HFFc6 (cell line): ENCODE measurements around the gene STRN4. TPM values are rescaled to one million over a fixed set of nuclear protein-coding genes. Genes with fewer than 3 reads are reported as not detected.

Experiments used
- DNase-seq: peaks from one replicate; pipeline ENCODE4 v3.0.0-alpha.2; 2018
- H3K27ac Mint-ChIP-seq: 2 replicates; pipeline ENCODE4 v1.8.0; 2020; ENCODE audit warnings: mild to moderate bottlenecking, mixed read lengths
- H3K27me3 Mint-ChIP-seq: 2 replicates; pipeline ENCODE4 v1.8.0; 2021; ENCODE audit warnings: mild to moderate bottlenecking, moderate library complexity, mixed read lengths; ENCODE audit not compliant: insufficient read depth
- H3K36me3 Mint-ChIP-seq: 2 replicates; pipeline ENCODE4 v1.8.0; 2021; ENCODE audit warnings: low read depth, mixed read lengths
- H3K4me1 Mint-ChIP-seq: 2 replicates; pipeline ENCODE4 v1.8.0; 2020; ENCODE audit warnings: low read depth, mixed read lengths
- H3K4me3 Mint-ChIP-seq: 2 replicates; pipeline ENCODE4 v1.8.0; 2020; ENCODE audit warnings: mild to moderate bottlenecking, moderate library complexity, mixed read lengths
- H3K9me3 Mint-ChIP-seq: 2 replicates; pipeline ENCODE4 v1.8.0; 2020; ENCODE audit warnings: mild to moderate bottlenecking, mixed read lengths
- CTCF ChIP-seq: fragments of 200-600 bp; sonication (generic); IDR thresholded peaks from 2 replicates; pipeline ENCODE4 v1.5.0; 2021; ENCODE audit warnings: antibody characterized with exemption, mild to moderate bottlenecking
- microRNA-seq: library from miRNA; unstranded; fragments of <30 nt; microRNA quantifications from one replicate; pipeline ENCODE4, GENCODE V29; 2019
- total RNA-seq, 6 experiments: library from RNA; stranded (reverse); fragmentation: NEBNext Ultra II Directional; extraction: Animal tissue kit (Norgen Biotek cat#: 25700); gene quantifications; 2 replicates in 1 of 6; 3 replicates in 5 of 6; pipeline ENCODE4 v1.2.3, GENCODE V29; 2021

The STRN4 gene
- total RNA-seq, 6 experiments from 2014 or later: 53.6 to 60.8 (median 58.3) TPM

GRCh38 chr19:46670813-46671212, 75.4 kb downstream of the STRN4 start:
- H3K27me3 Mint-ChIP-seq: no peaks in the 10 kb centered on the region; the same call in 1 of the 2 replicates
- peak overlapping the region; percentile 42 for H3K27ac Mint-ChIP-seq
- TF ChIP-seq CTCF: no peak
- peaks cover 12% of the 10 kb centered on the region for H3K36me3 Mint-ChIP-seq
- peak; percentile 39 for DNase-seq
- H3K4me3 Mint-ChIP-seq: no peak overlapping the region
- H3K4me1 Mint-ChIP-seq: peaks cover 25% of the 10 kb centered on the region
- H3K9me3 Mint-ChIP-seq: no peaks in the 10 kb centered on the region

Small RNA genes lying within 50 kb of the gene (microRNA-seq; reads per million reads assigned to microRNA genes)
- gene MIR320E: 10.8 reads per million, percentile 12 among the genes with 10 or more reads in this experiment

Other genes with a start within 250 kb of the STRN4 start
- gene CALM3, start 145.1 kb downstream of the STRN4 start, total RNA-seq: 100 to 1,000 TPM; 445 to 561 (median 538) TPM
- 10 to 100 TPM; 16.0 to 26.6 (median 17.9) TPM for gene PTGIR, start 121.4 kb downstream of the STRN4 start, total RNA-seq
- gene GNG8, start 110.2 kb downstream of the STRN4 start, total RNA-seq: not detected
- gene DACT3, start 85.3 kb downstream of the STRN4 start, total RNA-seq: 10 to 100 TPM; 12.6 to 17.2 (median 15.5) TPM
- 10 to 100 TPM; 35.3 to 42.2 (median 38.4) TPM for gene PRKD2, start 29.3 kb downstream of the STRN4 start, total RNA-seq
- gene FKRP, start 393 bp downstream of the STRN4 start, total RNA-seq: 10 to 100 TPM; 31.4 to 36.8 (median 33.2) TPM
- 100 to 1,000 TPM; 263 to 310 (median 281) TPM for gene SLC1A5, start 42.1 kb upstream of the STRN4 start, total RNA-seq
- gene AP2S1, start 104.4 kb upstream of the STRN4 start, total RNA-seq: 100 to 1,000 TPM; 416 to 479 (median 463) TPM
- 10 to 100 TPM; 51.9 to 69.8 (median 63.4) TPM for gene ARHGAP35, start 114.5 kb upstream of the STRN4 start, total RNA-seq